HuH-7 (cell line): ENCODE measurements around the gene MGRN1.
A peak's percentile ranks its signal among the peaks of the same experiment; 100 is the strongest.

ENCODE experiments used
- DNase-seq: peaks from one replicate; pipeline ENCODE4 v3.0.0; 2011; ENCODE audit warnings: low spot score

Gene MGRN1

GRCh38 chr16:4687946-4688673, 63.5 kb downstream of the MGRN1 start:
- DNase-seq: no peak

- DNase-seq: no peak
Observed at GRCh38 chr16:4688674-4689045, 64.0 kb downstream of the MGRN1 start.

- no peak for DNase-seq
Observed at GRCh38 chr16:4689091-4689671, 64.6 kb downstream of the MGRN1 start.

DNA sequence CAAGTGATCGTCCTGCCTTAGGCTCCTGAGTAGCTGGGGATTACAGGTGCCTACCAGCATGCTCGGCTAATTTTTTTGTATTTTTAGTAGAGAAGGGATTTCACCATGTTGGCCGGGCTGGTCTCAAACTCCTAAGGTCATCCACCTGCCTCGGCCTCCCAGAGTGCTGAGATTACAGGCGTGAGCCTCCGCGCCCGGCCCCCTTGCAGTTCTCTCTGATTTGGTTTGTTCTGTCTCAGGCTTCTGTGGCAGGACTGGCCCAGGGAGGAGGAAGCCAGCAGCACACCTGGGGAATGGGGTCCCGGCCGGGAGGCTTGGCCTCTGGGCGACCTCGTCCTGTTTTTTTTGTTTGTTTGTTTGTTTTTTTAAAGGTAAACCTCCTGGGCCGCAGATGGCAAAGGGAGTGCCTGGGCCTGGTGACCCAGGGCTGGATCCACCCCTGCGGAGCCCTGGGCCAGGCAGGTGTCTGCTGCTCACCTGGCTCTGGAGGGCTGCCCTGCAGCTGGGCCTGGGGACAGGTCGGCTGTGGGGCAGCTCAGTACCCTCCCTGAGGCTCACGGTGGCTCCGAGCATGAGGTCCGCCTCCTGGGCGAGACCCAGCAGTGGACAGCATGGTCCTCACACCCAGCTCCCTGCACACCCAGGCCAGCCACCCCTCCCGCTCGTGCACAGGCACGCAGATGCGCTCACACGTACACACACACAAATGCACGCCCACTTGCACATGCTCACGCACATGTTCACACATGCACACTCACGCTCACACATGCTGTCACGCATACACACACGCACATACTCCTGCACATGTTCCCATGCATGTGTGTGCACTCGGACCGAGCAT, 65.5 kb downstream of the MGRN1 start:
- DNase-seq: no peak

DNA sequence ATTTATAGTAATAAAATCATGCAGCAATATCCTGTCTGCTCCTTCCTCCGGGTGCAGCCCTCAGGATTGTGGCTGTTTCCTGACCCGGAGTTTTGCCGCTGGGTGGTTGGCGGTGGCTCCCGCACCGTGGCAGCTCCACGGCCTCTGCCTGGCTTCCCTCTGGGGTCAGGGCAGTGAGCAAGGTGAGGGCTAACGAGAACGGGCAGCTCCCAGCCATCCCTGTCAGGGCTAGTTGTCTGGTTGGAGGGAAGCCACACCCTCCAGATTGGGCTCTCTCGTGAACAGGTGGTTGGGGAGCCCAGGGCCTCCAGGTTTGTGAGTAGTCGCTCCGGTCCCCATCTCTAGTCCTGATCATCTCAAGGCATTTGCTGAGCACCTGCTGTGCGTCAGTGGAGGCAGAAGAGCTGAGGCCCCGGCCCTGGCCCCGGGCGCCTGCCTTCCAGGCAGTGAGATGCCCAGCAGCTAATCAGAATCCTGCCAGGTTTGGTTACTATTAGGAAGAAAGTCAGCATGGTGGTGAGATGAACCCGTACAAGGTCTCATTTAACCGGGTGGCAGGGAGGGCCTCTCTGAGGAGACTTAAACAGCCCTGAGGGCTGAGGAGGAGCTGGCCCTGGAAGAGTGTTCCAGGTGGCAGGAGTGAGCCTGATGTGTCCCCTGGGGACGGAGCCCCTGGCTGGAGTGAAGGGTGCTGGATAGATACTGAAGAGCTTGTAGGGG, 66.5 kb downstream of the MGRN1 start:
- DNase-seq: no peak

GRCh38 chr16:4691666-4692412, 67.2 kb downstream of the MGRN1 start:
- no peak for DNase-seq

DNA sequence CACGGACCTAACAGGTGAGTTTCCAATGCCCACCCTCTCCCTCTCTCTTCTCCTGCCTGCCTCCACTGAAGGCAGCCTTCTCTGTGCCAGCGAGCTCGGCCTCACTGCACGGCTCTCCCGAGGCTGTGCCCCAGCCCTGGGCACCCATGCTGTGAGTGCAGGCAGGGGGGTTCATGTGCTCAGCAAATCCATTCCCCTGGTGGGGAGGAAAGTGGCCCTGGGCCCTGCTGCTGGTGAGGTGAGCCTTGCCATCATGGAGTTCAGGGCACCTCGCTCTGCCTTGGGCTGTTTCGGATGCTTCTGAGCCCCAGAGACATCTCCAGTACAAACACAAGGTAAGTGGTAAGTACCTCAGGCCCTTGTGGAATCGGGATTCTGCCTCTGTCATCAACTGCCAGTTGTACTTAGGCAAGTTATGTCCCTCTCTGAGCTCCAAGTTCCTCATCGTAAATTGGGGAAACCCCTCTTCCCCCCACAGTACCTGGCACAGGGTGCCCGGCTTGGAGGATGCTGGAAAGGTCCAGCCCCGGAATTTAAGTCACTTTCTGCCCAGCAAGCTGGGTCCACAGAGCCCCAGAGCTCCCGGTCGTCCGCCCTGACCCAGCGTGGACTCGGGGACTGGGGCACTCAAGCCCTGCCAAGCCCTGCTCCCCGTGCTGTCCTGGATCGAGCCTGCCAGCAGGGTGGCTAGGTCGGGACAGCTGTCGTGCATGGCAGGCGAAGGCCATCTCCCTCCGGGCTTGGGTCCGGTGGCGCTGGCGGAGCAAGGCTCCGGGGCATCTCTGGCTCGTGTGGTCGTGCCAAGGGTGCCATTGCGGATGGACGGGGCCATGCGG, 68.1 kb downstream of the MGRN1 start:
- no peak for DNase-seq

- DNase-seq: peak; percentile 99
Observed at GRCh38 chr16:4693296-4693955, 68.8 kb downstream of the MGRN1 start, which contains the start of gene NUDT16L1. NUDT16L1 (plus strand) TSS chr16:4693562; CDS start chr16:4693727, 165 bp downstream.

DNA sequence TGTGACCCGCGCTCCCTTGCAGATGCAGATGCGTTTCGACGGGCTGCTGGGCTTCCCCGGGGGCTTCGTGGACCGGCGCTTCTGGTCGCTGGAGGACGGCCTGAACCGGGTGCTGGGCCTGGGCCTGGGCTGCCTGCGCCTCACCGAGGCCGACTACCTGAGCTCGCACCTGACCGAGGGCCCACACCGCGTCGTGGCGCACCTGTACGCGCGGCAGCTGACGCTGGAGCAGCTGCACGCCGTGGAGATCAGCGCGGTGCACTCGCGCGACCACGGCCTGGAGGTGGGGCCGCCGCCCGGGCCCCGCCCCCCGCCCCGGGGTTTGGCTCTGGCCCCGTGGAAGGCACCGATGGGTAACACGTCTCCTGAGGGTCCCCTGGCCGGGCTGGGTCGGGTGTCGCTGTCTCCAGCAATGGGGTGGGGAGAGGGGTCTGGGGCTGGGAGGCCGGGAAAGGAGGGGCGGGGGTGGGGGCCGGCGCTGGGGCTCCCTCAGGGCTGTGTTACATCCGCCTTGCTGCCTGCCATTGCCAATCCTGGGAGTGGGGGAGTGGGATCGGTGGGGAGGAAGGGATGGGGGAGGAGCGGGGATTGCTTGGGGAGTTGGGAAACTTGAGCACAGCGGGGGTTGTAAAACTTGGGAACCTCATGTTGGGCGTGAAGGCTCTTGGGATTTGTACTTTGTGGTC, 69.5 kb downstream of the MGRN1 start:
- peak; percentile 64 for DNase-seq

DNA sequence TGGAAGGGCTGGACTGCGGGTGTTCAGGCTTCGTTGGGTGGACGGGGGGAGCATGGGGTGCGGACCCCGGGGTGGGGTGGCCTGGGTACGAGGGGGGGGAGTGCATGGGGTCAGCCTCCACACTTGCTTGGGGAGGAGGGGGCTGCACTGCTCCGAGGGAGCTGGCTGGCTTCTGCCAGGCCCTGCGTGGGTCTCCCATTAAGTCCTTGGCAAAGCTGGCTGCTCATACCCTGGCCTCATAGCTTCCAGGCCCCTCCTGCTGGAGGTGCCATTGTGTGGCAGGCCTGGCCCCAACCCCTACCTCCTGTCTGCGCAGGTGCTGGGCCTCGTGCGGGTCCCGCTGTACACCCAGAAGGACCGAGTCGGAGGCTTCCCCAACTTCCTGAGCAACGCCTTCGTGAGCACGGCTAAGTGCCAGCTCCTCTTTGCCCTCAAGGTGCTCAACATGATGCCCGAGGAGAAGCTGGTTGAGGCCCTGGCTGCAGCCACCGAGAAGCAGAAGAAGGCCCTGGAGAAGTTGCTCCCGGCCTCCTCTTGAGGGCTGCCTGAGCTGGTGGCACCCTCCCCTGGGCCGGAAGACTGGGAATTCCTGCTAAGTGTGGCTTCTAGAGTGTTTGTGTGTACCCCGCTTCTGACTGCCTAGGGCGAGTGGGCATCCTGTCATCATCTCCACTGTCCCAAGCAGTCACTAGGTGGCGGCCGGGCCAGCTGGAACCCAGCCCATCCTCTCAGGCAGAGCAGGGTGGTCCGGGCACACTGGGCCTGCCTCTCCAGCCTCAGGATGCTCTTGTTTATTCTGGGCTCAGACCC, 70.2 kb downstream of the MGRN1 start:
- DNase-seq: no peak

- no peak for DNase-seq
Observed at GRCh38 chr16:4695473-4696171, 71.0 kb downstream of the MGRN1 start.

DNA sequence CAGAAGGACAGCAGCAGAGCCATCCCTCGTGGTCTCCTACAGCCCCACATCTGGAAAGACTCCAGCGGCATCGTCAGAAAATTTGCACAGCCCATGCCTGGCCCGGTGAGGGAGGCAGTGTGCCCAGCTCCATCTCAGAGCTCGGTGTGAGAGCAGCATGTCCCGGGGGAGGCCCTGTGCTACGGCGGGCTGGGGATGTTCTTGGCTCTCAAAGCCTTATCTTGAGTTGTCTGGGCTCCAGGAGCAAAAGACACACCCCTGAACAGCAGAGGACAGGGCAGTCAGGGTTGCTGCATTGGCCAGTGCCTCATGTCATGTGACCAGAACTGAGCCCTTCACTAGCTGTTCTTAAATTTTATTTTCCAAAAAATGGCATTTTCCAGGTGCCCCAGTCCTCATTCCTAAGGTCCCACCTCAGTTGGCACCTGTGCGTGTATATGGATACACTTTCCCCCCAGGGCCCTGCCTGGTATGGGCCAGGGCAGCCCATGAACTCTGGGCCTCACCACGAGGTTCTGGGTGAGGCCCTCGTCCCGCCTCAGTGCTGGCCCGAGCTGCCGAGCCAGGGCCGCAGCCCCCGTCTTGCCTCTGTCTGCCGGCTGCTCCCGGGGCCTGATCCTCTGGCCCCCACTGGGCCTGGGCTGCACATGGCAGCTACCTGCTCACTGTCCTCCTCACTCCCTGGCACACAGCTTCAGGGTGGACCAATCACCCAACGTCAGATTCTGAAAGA, 71.7 kb downstream of the MGRN1 start:
- DNase-seq: no peak

GRCh38 chr16:4696905-4697847, 72.5 kb downstream of the MGRN1 start:
- no peak for DNase-seq

- no peak for DNase-seq
Observed at GRCh38 chr16:4697848-4698291, 73.2 kb downstream of the MGRN1 start.

GRCh38 chr16:4698321-4699045, 73.9 kb downstream of the MGRN1 start:
- no peak for DNase-seq
